HG03342 (cell line): ENCODE results near the gene INO80E.

ENCODE experiments used
- ATAC-seq: cut with Tn5 transposase; IDR thresholded peaks from one replicate; pipeline ENCODE4 v1.9.1; 2021; ENCODE audit warnings: mild to moderate bottlenecking, moderate library complexity; ENCODE audit not compliant: unreplicated experiment

The INO80E gene

GRCh38 chr16:29975134-29975538 lies 20.9 kb upstream of the INO80E start:
- ATAC-seq = no peak

- ATAC-seq = no peak
Observed at GRCh38 chr16:29975811-29976511, 20.1 kb upstream of the INO80E start.

- no peak for ATAC-seq
Observed at GRCh38 chr16:29977063-29977825, 18.8 kb upstream of the INO80E start.

GRCh38 chr16:29978081-29978480 lies 18.0 kb upstream of the INO80E start:
- no peak for ATAC-seq

- ATAC-seq = no peak
Observed at GRCh38 chr16:29978564-29979270, 17.3 kb upstream of the INO80E start.

- ATAC-seq = no peak
Observed at GRCh38 chr16:29982560-29983419, 13.3 kb upstream of the INO80E start.

GRCh38 chr16:29983420-29984136 lies 12.5 kb upstream of the INO80E start:
- ATAC-seq = no peak

GRCh38 chr16:29984137-29984763 lies 11.8 kb upstream of the INO80E start:
- no peak for ATAC-seq

GRCh38 chr16:29984764-29985147 lies 11.3 kb upstream of the INO80E start:
- ATAC-seq = no peak

- ATAC-seq = no peak
Observed at GRCh38 chr16:29985271-29985811, 10.7 kb upstream of the INO80E start.

GRCh38 chr16:29986231-29986630 lies 9.8 kb upstream of the INO80E start:
- ATAC-seq = no peak

GRCh38 chr16:29986931-29987330 lies 9.1 kb upstream of the INO80E start:
- ATAC-seq = no peak

- no peak for ATAC-seq
Observed at GRCh38 chr16:29987371-29988085, 8.5 kb upstream of the INO80E start.

GRCh38 chr16:29988346-29989075 lies 7.5 kb upstream of the INO80E start:
- ATAC-seq = no peak

- no peak for ATAC-seq
Observed at GRCh38 chr16:29989111-29989858, 6.8 kb upstream of the INO80E start.

GRCh38 chr16:29990034-29990433 lies 6.0 kb upstream of the INO80E start:
- ATAC-seq = no peak

GRCh38 chr16:29990883-29991570 lies 5.0 kb upstream of the INO80E start:
- ATAC-seq = no peak
